Stromal cell of bone marrow (primary cell): ENCODE results near the gene SRPX2.
"Not testable (repeated sequence)": the region's sequence is repeated elsewhere in the genome, so short reads cannot be mapped to it uniquely, and the experiment has no call there.

ENCODE experiments used
- DNase-seq: peaks from one replicate; pipeline ENCODE4 v3.0.0-alpha.2; 2012; ENCODE audit warnings: low read depth

Gene SRPX2

GRCh38 chrX:100696699-100697351 lies 52.8 kb downstream of the SRPX2 start:
- DNase-seq, result no peak

GRCh38 chrX:100698551-100698950 lies 54.6 kb downstream of the SRPX2 start:
- DNase-seq, result no peak

DNA sequence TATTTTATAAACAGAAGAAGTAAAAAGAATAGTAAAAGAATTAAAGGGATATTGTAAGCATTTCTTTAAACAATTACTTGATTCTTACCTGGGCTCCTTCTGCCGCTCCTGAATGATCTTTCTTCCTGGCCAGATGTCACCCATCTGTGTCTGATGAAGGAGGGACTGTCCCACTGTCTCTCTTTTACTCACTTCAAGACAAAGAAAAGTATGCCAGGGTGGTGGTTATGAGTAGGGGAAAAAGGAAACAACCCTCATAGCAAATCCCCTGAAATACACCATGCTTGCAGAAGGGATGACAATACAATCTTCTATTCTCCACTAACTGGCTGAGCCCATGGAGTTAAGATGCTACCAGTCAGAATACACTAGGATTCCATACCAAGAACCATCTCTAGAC lies 56.8 kb downstream of the SRPX2 start:
- DNase-seq, result no peak

DNA sequence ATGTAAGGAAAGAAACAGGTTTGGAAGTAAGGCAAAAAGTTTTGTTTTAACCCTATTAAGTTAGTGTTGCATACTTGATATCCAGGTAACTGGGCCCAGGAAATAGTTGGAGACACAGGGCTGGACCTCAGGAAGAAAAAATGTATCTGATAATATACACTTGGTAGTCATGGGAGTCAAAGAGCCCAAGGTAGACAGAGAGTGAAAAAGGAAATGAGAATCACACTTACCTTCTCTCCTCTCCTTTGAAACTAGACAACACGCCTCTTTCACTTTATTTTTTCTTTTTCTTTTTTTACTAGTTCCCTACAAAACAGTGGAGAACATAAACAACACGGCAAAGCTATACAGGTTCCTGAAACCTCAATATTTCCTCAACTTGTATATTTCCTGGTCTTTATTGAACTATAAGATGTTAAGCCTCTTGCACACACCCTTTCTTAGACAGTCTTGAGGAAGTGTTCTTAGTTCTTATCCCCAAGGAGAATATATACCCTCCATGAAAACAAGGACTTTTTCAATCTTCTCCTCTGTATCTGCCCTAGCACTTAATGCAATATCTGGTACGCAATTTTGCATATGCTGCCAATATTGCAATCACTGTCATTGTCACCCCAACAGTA lies 60.7 kb downstream of the SRPX2 start:
- no peak for DNase-seq

- no peak for DNase-seq
These were observed 66.8 kb downstream of the SRPX2 start for GRCh38 chrX:100710816-100711215.

DNA sequence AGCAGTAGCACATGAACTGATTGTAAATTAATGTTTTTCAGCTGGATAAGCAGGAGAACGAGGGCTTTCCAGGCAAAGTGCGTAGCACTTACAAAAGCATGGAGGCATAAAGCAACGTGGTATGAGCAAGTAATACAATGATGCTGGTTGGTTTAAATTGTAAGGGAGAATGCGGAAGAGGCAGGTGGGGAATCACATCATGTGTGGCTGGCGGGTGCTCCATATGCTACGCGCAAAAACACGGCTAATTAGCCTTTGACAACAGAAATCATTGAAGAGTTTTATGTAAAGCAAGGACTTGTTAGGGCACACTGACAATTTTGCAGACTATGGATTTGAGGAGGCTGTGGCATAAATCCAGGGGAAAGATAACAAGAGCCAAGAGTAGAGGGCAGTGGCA lies 73.4 kb downstream of the SRPX2 start:
- DNase-seq, result no peak

GRCh38 chrX:100719139-100719538 lies 75.1 kb downstream of the SRPX2 start:
- DNase-seq, result no peak

- DNase-seq, result no peak
These were observed 76.3 kb downstream of the SRPX2 start for GRCh38 chrX:100720301-100720700.

- no peak for DNase-seq
These were observed 77.3 kb downstream of the SRPX2 start for GRCh38 chrX:100721328-100721727.

DNA sequence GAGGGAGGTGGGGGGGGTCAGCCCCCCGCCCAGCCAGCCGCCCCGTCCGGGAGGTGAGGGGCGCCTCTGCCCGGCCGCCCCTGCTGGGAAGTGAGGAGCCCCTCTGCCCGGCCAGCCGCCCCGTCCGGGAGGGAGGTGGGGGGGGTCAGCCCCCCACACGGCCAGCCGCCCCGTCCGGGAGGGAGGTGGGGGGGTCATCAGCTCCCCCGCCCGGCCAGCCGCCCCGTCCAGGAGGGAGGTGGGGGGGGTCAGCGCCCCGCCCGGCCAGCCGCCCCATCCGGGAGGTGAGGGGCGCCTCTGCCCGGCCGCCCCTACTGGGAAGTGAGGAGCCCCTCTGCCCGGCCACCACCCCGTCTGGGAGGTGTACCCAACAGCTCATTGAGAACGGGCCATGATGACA lies 80.0 kb downstream of the SRPX2 start:
- DNase-seq, result not testable (repeated sequence)
